ENCODE data around the gene OR1B1. TPM values are rescaled to one million over a fixed set of nuclear protein-coding genes. Genes with fewer than 3 reads are reported as not detected.

The OR1B1 gene
- total RNA-seq (2022; extraction: Qiagen RNA extraction; ENCODE audit: low read depth), result not detected in 5 replicates

GRCh38 chr9:122657527-122657926 lies at the start of gene OR1B1:
TSS of gene OR1B1 (minus strand) at chr9:122657627.

GRCh38 chr9:122661416-122661815 lies 4.0 kb upstream of the OR1B1 start, which contains the start of gene OR1L1:
TSS of gene OR1L1 (plus strand) at chr9:122661716. CDS start at chr9:122661716, 0 bp downstream.

GRCh38 chr9:122614362-122614761 lies 43.1 kb downstream of the OR1B1 start, which contains the start of gene OR1Q1:
TSS of gene OR1Q1 (plus strand) at chr9:122614738. CDS start at chr9:122614738, 0 bp downstream.

GRCh38 chr9:122583284-122583683 lies 74.1 kb downstream of the OR1B1 start, which contains the start of gene OR1L8:
TSS of gene OR1L8 (minus strand) at chr9:122583384. CDS start at chr9:122568477, 14,907 bp downstream.

Other genes starting within 250 kb of the OR1B1 start
- not detected in 5 replicates for gene OR1J1, start 179.7 kb downstream of the OR1B1 start, total RNA-seq (2022; extraction: Qiagen RNA extraction; ENCODE audit: low read depth)
- gene OR1J2, start 146.8 kb downstream of the OR1B1 start, total RNA-seq (2022; extraction: Qiagen RNA extraction; ENCODE audit: low read depth), result 0.06 to 0.15 TPM in 2 of 5 replicates, not detected in the others
- 0.13 to 0.24 TPM in 2 of 5 replicates, not detected in the others for gene OR1J4, start 138.5 kb downstream of the OR1B1 start, total RNA-seq (2022; extraction: Qiagen RNA extraction; ENCODE audit: low read depth)
- not detected in 5 replicates for gene OR1N1, start 130.3 kb downstream of the OR1B1 start, total RNA-seq (2022; extraction: Qiagen RNA extraction; ENCODE audit: low read depth)
- gene OR1N2, start 104.5 kb downstream of the OR1B1 start, total RNA-seq (2022; extraction: Qiagen RNA extraction; ENCODE audit: low read depth), result not detected in 5 replicates
- not detected in 5 replicates for gene OR1L8, start 74.2 kb downstream of the OR1B1 start, total RNA-seq (2022; extraction: Qiagen RNA extraction; ENCODE audit: low read depth)
- 0.06 TPM in 1 of 5 replicates, not detected in the others for gene OR1Q1, start 42.9 kb downstream of the OR1B1 start, total RNA-seq (2022; extraction: Qiagen RNA extraction; ENCODE audit: low read depth)
- not detected in 5 replicates for gene OR1L1, start 4.1 kb upstream of the OR1B1 start, total RNA-seq (2022; extraction: Qiagen RNA extraction; ENCODE audit: low read depth)
- gene OR1L3, start 17.5 kb upstream of the OR1B1 start, total RNA-seq (2022; extraction: Qiagen RNA extraction; ENCODE audit: low read depth), result not detected in 5 replicates
- gene OR1L4, start 66.4 kb upstream of the OR1B1 start, total RNA-seq (2022; extraction: Qiagen RNA extraction; ENCODE audit: low read depth), result not detected in 5 replicates
- not detected in 5 replicates for gene OR1L6, start 84.7 kb upstream of the OR1B1 start, total RNA-seq (2022; extraction: Qiagen RNA extraction; ENCODE audit: low read depth)
- gene OR5C1, start 131.3 kb upstream of the OR1B1 start, total RNA-seq (2022; extraction: Qiagen RNA extraction; ENCODE audit: low read depth), result not detected in 5 replicates
- not detected in 5 replicates for gene OR1K1, start 142.5 kb upstream of the OR1B1 start, total RNA-seq (2022; extraction: Qiagen RNA extraction; ENCODE audit: low read depth)
- gene PDCL, start 171.0 kb upstream of the OR1B1 start, total RNA-seq (2022; extraction: Qiagen RNA extraction; ENCODE audit: low read depth), result 18.4 to 21.3 TPM (median 18.7 TPM) in 5 replicates
- gene RC3H2, start 247.7 kb upstream of the OR1B1 start, total RNA-seq (2022; extraction: Qiagen RNA extraction; ENCODE audit: low read depth), result 13.9 to 23.4 TPM (median 20.3 TPM) in 5 replicates

All from A549 treated with CpdA at 1 μM for 4 hours (cell line).